ENCODE results near the gene MBD5.

Gene MBD5

DNA sequence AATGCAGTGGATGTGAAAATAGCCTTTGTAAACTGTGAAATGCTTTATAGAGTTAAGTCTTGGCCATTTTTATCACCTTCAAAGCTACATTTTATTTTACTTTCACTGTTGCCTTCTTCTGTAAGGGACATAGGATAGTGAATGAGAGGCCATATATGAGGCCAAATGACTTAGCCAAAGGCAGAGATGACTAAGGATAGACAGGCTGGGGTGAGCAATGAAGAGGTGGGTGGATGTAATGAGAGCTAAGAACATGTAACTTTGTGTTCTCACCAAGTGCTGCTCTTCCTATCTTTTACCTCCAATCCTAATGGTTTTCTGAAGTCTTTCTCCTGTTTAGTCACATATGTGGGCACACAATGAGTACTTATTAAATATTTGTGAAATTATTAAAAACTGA lies 101.9 kb downstream of the MBD5 start:
- H3K27me3 ChIP-seq (replicated peaks; ENCODE audit: control insufficient read depth, insufficient read depth, low read length), result no peaks in the 10 kb centered on the region
- TF ChIP-seq, protein P1, sequence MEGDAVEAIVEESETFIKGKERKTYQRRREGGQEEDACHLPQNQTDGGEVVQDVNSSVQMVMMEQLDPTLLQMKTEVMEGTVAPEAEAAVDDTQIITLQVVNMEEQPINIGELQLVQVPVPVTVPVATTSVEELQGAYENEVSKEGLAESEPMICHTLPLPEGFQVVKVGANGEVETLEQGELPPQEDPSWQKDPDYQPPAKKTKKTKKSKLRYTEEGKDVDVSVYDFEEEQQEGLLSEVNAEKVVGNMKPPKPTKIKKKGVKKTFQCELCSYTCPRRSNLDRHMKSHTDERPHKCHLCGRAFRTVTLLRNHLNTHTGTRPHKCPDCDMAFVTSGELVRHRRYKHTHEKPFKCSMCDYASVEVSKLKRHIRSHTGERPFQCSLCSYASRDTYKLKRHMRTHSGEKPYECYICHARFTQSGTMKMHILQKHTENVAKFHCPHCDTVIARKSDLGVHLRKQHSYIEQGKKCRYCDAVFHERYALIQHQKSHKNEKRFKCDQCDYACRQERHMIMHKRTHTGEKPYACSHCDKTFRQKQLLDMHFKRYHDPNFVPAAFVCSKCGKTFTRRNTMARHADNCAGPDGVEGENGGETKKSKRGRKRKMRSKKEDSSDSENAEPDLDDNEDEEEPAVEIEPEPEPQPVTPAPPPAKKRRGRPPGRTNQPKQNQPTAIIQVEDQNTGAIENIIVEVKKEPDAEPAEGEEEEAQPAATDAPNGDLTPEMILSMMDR (IDR thresholded peaks at IDR 0.05; ENCODE audit: insufficient read depth, low read length, poor library complexity, severe bottlenecking), result no peak
- DNase-seq (ENCODE audit: extremely low read depth, insufficient read length), result no peak
- H3K36me3 ChIP-seq (ENCODE audit: control insufficient read depth, insufficient read depth, low read length), result no peaks in the 10 kb centered on the region
- H3K4me3 ChIP-seq (replicated peaks; ENCODE audit: low read depth, low read length), result no peak overlapping the region

DNA sequence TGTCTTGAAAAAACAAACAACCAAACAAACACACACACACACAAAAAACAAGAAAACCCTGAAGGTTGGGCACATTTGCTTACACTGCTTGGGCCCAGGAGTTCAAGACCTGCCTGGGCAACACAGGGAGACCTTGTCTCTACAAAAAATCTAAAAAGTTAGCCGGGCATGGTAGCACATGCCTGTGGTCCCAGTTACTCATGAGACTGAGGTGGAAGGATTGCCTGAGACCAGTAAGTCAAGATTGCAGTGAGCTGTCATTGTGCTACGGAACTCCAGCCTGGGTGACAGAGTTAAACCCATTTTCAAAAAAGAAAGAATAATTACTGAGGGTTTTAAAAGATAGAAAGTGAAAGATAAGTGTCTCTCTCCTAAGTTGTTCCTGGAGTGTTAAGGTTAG lies 103.4 kb downstream of the MBD5 start:
- no peak for DNase-seq (ENCODE audit: extremely low read depth, insufficient read length)
- Histone ChIP-seq H3K27me3 (replicated peaks; ENCODE audit: control insufficient read depth, insufficient read depth, low read length) (no peaks in the 10 kb centered on the region), H3K36me3 (ENCODE audit: control insufficient read depth, insufficient read depth, low read length) (no peaks in the 10 kb centered on the region), H3K4me3 (replicated peaks; ENCODE audit: low read depth, low read length) (no peak overlapping the region)
- TF ChIP-seq, protein P1 (IDR thresholded peaks at IDR 0.05; ENCODE audit: insufficient read depth, low read length, poor library complexity, severe bottlenecking), result no peak

DNA sequence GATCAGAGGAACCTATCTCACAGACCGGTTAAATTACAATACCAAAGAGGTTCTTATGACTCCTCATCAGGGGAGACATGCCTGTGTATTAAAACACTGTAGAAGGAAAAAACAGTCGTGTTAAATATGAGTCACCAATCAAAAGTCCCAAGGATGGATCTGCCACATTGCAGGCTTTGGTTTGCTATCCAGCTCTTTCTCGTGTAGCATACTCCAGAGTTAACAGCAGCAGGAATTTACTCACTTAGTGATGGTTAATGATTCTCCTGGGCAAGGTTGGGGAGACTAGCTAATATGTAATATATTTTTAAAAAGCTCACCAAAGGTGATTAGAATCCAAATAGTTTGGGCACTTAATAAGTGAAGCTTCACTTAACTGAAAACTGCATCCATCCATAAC lies 109.7 kb downstream of the MBD5 start:
- DNase-seq (ENCODE audit: extremely low read depth, insufficient read length), result no peak

DNA sequence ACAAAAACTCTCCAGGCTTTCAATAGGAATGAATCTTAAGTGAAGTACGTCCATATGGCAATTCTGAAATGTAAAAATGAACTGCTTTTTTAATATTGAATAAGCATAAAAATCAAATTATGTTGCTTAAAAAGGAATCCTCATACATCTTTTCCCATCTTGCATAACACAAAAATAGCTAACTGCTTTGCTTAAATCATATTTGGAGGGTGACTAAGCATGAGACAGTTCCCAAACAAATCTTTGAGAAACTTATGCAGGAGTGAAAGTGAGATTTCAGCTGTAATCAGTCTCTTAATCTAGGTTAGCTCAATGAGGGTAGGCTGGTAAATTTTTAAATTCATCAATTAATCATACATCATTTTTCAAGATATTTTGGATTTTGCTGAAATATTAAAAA lies 111.5 kb downstream of the MBD5 start:
- H3K4me3 ChIP-seq (replicated peaks; ENCODE audit: low read depth, low read length), result no peak overlapping the region
- TF ChIP-seq, protein P1 (IDR thresholded peaks at IDR 0.05; ENCODE audit: insufficient read depth, low read length, poor library complexity, severe bottlenecking), result no peak
- H3K27me3 ChIP-seq (replicated peaks; ENCODE audit: control insufficient read depth, insufficient read depth, low read length), result no peaks in the 10 kb centered on the region
- no peak for DNase-seq (ENCODE audit: extremely low read depth, insufficient read length)
- H3K36me3 ChIP-seq (ENCODE audit: control insufficient read depth, insufficient read depth, low read length), result no peaks in the 10 kb centered on the region

More for the DNA sequence above, 109.7 kb downstream of the MBD5 start:
- Histone ChIP-seq H3K36me3 (ENCODE audit: control insufficient read depth, insufficient read depth, low read length) (no peaks in the 10 kb centered on the region), H3K4me3 (replicated peaks; ENCODE audit: low read depth, low read length) (no peak overlapping the region), H3K27me3 (replicated peaks; ENCODE audit: control insufficient read depth, insufficient read depth, low read length) (no peaks in the 10 kb centered on the region)
- TF ChIP-seq, protein P1 (IDR thresholded peaks at IDR 0.05; ENCODE audit: insufficient read depth, low read length, poor library complexity, severe bottlenecking), result no peak

DNA sequence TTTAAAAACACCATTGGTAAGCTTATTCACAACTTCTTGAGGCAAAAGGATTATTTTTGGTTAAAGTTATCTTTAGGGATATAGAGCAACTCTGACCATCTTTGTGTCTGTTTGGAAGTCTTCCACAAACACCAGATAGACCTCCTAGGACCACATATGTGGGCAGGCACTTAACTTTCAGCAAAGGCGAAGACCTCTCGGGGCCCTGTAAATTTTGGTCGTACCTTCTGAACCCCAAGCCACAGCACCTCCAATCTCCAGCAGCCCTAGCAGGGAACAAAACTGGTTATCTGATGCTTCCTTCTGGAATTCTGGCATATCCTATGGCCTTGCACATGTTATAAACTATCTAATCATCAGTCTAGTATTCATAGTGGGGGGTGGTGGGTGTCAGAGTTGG lies 114.8 kb downstream of the MBD5 start:
- no peaks in the 10 kb centered on the region for H3K36me3 ChIP-seq (ENCODE audit: control insufficient read depth, insufficient read depth, low read length)
- no peaks in the 10 kb centered on the region for H3K27me3 ChIP-seq (replicated peaks; ENCODE audit: control insufficient read depth, insufficient read depth, low read length)
- TF ChIP-seq, protein P1 (IDR thresholded peaks at IDR 0.05; ENCODE audit: insufficient read depth, low read length, poor library complexity, severe bottlenecking), result no peak

DNA sequence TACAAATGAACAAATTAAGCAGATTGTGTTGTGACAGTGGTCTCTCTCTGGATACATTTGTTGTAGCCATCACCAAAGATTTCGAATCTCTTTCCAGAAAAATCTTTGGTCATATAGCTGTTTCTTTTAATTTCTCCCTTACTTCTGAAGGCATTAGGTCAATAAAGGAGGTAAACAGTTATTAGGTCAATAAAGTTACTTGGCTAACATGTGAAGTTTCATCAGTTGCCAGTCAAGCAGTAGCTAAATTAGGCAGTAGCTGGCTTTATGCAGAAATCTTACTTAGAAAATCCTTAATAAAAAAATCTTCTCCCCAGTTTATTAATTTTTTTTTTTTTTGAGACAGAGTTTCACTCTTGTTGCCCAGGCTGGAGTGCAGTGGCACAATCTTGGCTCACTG lies 115.5 kb downstream of the MBD5 start:
- Histone ChIP-seq H3K36me3 (ENCODE audit: control insufficient read depth, insufficient read depth, low read length) (no peaks in the 10 kb centered on the region), H3K27me3 (replicated peaks; ENCODE audit: control insufficient read depth, insufficient read depth, low read length) (no peaks in the 10 kb centered on the region), H3K4me3 (replicated peaks; ENCODE audit: low read depth, low read length) (no peak overlapping the region)
- DNase-seq (ENCODE audit: extremely low read depth, insufficient read length), result no peak
- TF ChIP-seq, protein P1 (IDR thresholded peaks at IDR 0.05; ENCODE audit: insufficient read depth, low read length, poor library complexity, severe bottlenecking), result no peak

More for the DNA sequence above, 114.8 kb downstream of the MBD5 start:
- H3K4me3 ChIP-seq (replicated peaks; ENCODE audit: low read depth, low read length), result no peak overlapping the region
- no peak for DNase-seq (ENCODE audit: extremely low read depth, insufficient read length)

All from GM06990 (cell line).